GM12872 (cell line): ENCODE data around the gene PAMR1.

Experiments
- TF ChIP-seq, protein P1 (sequence below): IDR thresholded peaks from 3 replicates; pipeline ENCODE4 v1.5.1; 2011; ENCODE audit warnings: low read depth, mild to moderate bottlenecking, low read length, moderate library complexity; ENCODE audit not compliant: insufficient read depth

PAMR1 gene

GRCh38 chr11:35514481-35514880, 10.9 kb downstream of the PAMR1 start:
- TF ChIP-seq, protein P1, sequence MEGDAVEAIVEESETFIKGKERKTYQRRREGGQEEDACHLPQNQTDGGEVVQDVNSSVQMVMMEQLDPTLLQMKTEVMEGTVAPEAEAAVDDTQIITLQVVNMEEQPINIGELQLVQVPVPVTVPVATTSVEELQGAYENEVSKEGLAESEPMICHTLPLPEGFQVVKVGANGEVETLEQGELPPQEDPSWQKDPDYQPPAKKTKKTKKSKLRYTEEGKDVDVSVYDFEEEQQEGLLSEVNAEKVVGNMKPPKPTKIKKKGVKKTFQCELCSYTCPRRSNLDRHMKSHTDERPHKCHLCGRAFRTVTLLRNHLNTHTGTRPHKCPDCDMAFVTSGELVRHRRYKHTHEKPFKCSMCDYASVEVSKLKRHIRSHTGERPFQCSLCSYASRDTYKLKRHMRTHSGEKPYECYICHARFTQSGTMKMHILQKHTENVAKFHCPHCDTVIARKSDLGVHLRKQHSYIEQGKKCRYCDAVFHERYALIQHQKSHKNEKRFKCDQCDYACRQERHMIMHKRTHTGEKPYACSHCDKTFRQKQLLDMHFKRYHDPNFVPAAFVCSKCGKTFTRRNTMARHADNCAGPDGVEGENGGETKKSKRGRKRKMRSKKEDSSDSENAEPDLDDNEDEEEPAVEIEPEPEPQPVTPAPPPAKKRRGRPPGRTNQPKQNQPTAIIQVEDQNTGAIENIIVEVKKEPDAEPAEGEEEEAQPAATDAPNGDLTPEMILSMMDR = no peak

GRCh38 chr11:35511666-35512065, 13.8 kb downstream of the PAMR1 start:
- TF ChIP-seq, protein P1 = no peak

- TF ChIP-seq, protein P1 = no peak
Measured at GRCh38 chr11:35507688-35508087, 17.7 kb downstream of the PAMR1 start.

- TF ChIP-seq, protein P1 = no peak
Measured at GRCh38 chr11:35501776-35502175, 23.6 kb downstream of the PAMR1 start.

DNA sequence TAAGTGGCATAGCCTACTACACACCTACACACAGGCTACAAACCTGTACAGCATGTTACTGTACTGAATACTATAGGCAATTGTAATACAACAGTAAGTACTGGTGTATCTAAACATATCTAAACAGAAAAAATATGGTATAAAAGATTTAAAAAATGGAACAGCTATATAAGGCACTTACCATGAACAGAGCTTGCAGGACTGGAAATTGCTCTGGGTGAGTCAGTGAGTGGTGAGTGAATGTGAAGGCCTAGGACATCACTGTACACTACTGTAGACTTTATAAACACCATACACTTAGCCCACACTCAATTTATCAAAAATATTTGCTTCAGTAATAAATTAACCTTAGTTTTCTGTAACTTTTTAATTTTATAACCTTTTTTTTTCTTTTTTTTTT, 24.7 kb downstream of the PAMR1 start:
- TF ChIP-seq, protein P1 = no peak

- TF ChIP-seq, protein P1 = no peak
Measured at GRCh38 chr11:35496416-35496815, 29.0 kb downstream of the PAMR1 start.

DNA sequence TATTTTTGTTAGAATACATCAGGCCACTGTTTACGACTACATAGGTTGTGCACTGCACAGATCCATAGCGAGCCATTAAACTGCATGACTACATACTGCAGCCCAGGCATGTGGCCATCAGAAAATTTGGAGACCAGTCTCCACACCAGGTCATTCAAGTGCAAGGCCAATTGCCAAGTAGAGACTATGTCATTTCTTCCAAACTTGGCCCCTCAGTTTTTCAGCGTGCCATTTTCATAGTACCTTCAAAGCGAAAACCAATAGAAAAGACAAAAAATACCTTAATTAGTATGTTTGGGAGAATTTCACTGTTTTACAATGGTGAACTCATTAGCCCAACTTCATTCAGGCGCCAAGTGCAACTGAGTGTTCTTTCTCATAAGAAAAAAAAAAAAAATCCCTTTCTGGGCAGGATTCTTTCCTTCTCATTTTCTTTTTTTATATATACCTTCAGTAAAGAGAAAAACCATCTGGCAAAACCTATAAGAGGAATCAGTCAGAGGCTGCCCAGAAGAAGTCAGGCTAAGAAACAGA, 30.4 kb downstream of the PAMR1 start:
- TF ChIP-seq, protein P1 = no peak

DNA sequence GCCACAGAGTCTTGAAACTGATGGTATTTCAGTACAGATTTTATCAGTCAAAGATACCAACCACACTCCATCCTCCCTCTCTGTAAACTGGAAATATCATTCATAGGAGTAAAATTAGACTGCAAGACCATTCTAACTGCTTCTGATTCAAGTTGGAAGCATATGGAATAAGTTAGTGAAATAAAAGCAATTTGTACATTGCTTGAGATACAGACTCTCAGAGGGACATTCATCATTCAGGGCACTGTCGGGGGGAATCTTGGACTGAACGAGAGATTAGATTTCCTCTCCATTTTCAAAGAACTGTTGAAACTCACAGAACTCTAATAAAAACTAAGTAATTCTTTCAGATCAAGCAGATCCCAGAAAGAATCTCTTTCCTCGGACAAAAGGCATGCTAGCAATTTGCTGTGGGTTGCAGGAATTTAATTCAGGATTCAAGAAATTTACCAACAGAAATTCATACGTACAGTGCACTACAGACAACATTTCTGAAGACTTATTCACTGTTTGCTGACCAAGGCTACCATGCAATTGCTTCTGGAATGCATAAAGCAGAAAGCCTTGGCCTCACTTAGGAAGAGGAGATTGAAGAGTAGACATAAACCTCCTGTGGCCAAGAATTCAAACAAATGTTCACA, 34.1 kb downstream of the PAMR1 start:
- TF ChIP-seq, protein P1 = no peak
